ENCODE results near the gene KIAA1586.
"Not testable (repeated sequence)": the region's sequence is repeated elsewhere in the genome, so short reads cannot be mapped to it uniquely, and the experiment has no call there.

KIAA1586 gene

GRCh38 chr6:57046332-57047256 is at the start of gene KIAA1586:
Gene KIAA1586 (plus strand): TSS chr6:57046693. CDS start chr6:57046756, 63 bp downstream.
- peak; percentile 95 for DNase-seq

GRCh38 chr6:56999049-56999448 is 47.4 kb upstream of the KIAA1586 start:
- no peak for DNase-seq

- not testable (repeated sequence) for DNase-seq
Measured at GRCh38 chr6:56999748-57000147, 46.7 kb upstream of the KIAA1586 start.

DNA sequence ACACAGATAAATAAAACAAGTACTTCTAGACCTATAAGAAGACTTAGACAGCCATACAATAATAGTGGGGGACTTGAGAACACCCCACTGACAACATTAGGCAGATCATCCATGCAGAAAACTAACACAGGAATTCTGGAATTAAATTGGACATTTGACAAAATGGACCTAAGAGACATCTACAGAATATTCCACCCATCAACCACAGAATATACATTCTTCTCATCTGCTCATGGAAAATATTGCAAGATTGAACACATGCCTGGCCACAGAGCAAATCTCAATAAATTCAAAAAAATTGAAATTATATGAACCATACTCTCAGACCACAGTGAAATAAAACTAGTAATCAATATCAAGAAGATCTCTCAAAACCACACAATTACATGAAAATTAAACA is 44.3 kb upstream of the KIAA1586 start:
- no peak for DNase-seq

- DNase-seq, result no peak
Measured at GRCh38 chr6:57004292-57004691, 42.2 kb upstream of the KIAA1586 start.

DNA sequence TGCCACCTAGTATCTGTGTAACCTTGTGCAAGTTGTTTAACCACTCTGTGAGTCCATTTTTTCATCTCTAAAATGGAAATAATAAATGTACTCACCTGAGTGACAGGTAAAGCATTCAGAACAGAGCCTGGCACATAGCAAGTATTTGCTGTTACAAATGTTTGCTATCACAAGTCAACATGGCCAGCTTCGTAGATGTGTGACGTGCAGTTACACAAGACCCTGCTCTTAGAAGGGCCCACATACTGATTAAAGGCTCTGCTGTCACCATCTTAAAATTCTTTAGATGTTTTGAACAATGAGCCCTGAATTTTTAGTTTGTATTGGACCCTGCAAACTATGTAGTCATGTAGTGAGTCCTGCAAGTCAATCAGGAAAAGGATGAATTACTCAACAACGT is 40.4 kb upstream of the KIAA1586 start:
- no peak for DNase-seq

GRCh38 chr6:57008069-57008468 is 38.4 kb upstream of the KIAA1586 start:
- not testable (repeated sequence) for DNase-seq

GRCh38 chr6:57013521-57013926 is 33.0 kb upstream of the KIAA1586 start:
- no peak for DNase-seq

DNA sequence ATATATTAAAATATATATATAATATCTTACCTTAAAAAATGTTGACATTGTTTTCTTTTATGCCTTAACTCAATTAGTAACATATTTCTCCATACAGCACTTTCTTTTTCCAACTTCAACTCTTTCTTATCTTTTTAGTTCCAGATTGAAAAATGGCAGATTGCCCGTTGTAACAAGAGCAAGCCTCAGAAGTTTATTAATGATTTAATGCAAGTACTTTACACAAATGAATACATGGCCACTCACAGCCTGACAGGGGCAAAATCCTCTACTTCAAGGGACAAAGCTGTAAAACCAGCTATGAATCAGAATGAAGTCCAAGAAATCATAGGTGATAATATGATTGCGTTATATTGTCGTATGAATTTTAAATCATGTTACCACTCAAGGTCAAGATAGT is 29.4 kb upstream of the KIAA1586 start:
- no peak for DNase-seq

DNA sequence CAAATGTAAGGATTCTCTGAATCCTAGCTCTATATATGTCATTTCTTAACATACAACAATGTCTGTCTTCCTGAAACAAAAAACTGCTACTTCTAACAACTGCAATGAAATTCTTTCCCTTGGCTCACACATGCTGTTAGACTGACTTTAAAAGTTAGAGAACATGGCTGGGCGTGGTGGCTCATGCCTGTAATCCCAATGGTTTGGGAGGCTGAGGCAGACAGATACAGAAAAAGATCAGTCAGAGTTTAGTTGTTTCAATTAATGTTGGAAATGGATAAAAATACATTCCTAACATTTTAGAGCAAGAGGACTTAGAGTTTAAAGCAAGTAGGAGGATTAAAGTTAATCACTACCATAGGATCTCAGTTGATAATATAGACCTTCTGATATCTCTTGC is 28.7 kb upstream of the KIAA1586 start:
- no peak for DNase-seq

GRCh38 chr6:57019434-57019833 is 27.1 kb upstream of the KIAA1586 start:
- DNase-seq, result no peak

DNA sequence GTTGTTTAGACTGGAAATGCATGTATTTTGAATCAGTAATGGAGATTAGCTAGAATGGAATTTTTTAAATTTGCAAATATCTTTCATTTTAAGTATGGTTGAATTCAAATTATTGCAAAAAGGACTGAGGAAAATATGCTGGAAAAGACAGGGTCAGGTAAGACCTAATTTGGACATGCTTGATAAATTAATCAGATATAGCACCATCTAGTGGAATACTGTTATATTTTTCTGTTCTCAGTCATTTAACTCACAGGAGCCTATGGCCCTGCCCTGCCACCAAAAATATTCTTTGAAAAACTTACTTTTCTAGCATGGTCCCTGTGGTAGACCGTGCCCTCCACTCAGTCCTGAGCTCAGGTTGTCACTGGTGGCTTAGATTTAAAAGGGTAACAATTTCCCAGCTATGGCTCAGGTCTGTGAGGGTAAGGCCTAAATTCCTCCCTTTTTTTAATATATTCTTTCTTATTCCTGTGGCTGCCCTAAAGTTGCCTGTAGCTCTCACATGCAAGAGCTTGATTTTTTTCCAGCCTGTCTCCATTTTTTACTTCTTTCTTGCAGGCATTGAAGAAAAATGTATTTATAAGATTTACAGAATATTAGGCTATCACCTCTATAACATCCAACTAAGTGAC is 25.3 kb upstream of the KIAA1586 start:
- no peak for DNase-seq

GRCh38 chr6:57024321-57024720 is 22.2 kb upstream of the KIAA1586 start:
- no peak for DNase-seq

DNA sequence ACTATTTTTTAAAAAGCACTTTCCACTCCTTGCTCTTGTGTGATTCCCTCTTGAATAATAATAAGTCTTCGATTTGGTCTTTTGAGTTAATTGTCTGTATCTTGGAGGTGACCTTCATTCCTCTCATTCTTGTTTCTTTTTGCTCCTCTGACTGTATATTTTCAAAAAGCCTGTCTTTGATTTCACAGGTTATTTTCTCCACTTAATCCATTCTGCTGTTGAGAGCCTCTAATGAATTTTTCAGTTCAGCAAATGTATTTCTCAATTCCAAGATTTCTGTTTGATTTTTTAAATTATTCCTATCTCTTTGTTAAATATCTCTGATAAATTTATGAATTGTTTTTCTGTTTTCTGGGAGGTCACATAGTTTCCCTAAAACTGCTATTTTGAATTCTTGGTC is 21.7 kb upstream of the KIAA1586 start:
- no peak for DNase-seq

- DNase-seq, result no peak
Measured at GRCh38 chr6:57026001-57026400, 20.5 kb upstream of the KIAA1586 start.

DNA sequence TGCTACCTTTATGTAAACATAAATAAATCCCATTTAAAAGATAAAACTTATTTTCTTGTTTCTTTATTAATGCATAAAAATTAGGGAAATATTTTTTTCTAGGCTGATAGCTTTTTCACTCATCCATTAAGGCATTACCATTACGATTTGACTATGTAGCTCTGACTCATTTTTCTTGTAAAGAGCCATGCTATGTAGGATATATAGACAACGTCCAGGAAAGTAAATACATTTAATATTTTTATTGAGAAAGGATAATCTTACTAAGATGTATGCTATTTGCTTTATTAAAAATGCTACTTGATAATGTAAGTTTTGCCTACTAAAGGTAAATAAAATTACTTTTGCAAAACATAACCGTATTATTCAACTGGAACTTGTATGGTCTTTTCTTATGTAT is 19.2 kb upstream of the KIAA1586 start:
- no peak for DNase-seq

DNA sequence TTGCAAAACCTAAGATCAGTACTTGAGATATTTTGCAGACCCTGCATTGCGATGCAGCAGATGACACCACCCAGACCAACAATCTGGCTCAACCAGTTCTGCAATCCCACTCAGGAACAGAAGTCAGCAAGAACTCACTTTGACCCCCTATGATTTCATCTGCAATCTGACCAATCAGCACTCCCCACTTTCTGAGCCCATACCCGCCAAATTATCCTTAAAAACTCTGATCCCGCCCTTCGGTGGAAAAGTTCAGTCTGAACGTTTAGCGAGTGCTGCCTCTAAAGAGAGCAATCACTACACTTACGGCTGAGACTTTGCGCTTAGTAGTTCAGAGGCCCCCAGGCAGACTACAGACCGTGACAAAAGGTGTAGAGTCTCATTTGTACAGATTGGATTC is 17.3 kb upstream of the KIAA1586 start:
- DNase-seq, result no peak

GRCh38 chr6:57033228-57033627 is 13.3 kb upstream of the KIAA1586 start:
- no peak for DNase-seq

GRCh38 chr6:57035549-57035948 is 10.9 kb upstream of the KIAA1586 start:
- DNase-seq, result no peak

GRCh38 chr6:57038906-57039305 is 7.6 kb upstream of the KIAA1586 start:
- DNase-seq, result no peak

DNA sequence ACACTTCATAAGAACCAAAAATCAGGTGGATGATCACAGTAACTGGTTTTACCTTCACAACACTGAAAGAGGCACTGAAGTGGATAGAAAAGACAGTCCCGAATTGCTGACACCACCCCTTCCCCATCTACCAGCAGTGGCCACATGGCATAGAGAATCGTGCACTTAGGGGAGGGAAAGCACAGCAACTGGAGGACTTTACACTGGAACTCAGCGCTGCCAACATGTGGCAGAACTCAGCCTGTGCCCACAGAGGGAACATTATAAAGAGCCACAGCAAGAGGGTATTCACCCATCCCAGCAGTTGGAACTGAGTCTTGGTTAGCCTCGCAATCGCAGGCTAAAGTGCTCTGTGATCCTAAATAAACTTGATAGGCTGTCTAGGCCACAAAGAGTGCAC is 6.5 kb upstream of the KIAA1586 start:
- DNase-seq, result no peak

DNA sequence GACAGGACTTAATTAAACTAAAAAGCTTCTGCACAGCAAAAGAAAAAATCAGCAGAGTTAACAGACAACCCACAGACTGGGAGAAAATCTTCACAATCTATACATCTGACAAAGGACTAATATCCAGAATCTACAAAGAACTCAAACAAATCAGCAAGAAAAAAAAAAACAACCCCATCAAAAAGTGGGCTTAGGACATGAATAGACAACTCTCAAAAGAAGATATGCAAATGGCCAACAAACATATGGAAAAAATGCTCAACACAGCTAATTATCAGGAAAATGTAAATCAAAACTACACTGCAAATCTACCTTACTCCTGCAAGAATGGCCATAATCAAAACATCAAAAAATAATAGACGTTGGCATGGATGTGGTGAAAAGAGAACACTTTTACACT is 2.4 kb upstream of the KIAA1586 start:
- DNase-seq, result not testable (repeated sequence)

- DNase-seq, result no peak
Measured at GRCh38 chr6:57044568-57044967, 1.9 kb upstream of the KIAA1586 start.

- not testable (repeated sequence) for DNase-seq
Measured at GRCh38 chr6:57047257-57047585, 728 bp downstream of the KIAA1586 start.

All from right hindlimb (tissue), 1 donor.